ENCODE results near the gene ADCY5.

- TF ChIP-seq TARDBP (IDR thresholded peaks at IDR 0.05) (no peak), ELF4 (IDR thresholded peaks at IDR 0.05) (no peak)
These were observed 1.2 kb upstream of the ADCY5 start for GRCh38 chr3:123449997-123450604.

Data from HEK293T (cell line).